ENCODE measurements around the gene LHFPL5. TPM values are rescaled to one million over a fixed set of nuclear protein-coding genes. Genes with fewer than 3 reads are reported as not detected.

The LHFPL5 gene
- total and polyA plus RNA-seq, 2 of the 13 experiments (the other 11 are each of a cell fraction or from before 2014, with no cell fraction given) = 0.03 TPM; not detected in 1

DNA sequence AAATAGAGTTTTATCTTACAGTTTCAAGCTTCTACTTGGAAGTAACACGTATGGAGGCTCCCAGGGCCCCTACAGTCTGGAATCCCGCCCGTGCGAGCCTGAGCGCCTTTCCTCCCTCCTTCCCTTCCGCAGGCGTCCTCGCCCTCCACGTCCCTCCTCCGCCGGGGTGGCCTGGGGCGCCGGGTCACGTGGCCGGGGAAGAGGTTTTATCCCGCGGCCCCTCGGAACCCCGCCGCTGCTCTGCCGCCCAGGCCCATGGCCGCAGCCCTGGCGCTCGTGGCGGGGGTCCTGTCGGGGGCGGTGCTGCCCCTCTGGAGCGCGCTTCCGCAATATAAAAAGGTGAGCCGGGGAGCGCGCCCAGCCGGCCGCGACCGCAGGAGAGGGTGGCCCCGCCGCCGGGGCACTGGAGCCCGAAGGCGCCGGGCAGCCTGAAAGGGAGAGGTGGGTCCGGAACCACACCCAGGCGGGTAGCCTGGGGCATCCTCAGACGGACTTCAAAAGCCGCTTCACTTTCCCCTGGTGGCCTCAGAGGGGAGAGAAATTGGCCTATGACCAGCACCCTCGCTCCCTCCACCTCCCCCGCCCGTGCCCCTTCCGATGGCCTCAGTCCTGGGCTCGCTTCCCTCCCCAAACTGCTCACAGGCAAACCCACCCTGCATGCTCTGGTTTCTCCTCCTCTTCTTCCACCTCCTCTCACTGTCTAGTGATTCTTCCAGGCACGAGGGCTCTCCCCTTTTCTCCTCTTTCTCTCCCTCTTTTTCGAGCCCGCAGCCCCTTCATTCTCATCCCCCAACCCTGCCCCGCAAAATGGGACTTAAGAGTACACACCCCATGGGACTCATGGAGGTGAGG lies 28.6 kb upstream of the LHFPL5 start, which contains the start of gene CLPSL2 (continued):
- TF ChIP-seq, protein P1, sequence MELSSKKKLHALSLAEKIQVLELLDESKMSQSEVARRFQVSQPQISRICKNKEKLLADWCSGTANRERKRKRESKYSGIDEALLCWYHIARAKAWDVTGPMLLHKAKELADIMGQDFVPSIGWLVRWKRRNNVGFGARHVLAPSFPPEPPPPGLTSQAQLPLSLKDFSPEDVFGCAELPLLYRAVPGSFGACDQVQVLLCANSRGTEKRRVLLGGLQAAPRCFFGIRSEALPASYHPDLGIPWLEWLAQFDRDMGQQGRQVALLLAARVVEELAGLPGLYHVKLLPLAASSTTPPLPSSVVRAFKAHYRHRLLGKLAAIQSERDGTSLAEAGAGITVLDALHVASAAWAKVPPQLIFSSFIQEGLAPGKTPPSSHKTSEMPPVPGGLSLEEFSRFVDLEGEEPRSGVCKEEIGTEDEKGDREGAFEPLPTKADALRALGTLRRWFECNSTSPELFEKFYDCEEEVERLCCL (CRISPR knock-in tag; IDR thresholded peaks at IDR 0.05; ENCODE audit: borderline replicate concordance) = no peak
- TF ChIP-seq SNAPC2 (CRISPR knock-in tag; IDR thresholded peaks at IDR 0.05) = no peak
- TF ChIP-seq, protein P2, sequence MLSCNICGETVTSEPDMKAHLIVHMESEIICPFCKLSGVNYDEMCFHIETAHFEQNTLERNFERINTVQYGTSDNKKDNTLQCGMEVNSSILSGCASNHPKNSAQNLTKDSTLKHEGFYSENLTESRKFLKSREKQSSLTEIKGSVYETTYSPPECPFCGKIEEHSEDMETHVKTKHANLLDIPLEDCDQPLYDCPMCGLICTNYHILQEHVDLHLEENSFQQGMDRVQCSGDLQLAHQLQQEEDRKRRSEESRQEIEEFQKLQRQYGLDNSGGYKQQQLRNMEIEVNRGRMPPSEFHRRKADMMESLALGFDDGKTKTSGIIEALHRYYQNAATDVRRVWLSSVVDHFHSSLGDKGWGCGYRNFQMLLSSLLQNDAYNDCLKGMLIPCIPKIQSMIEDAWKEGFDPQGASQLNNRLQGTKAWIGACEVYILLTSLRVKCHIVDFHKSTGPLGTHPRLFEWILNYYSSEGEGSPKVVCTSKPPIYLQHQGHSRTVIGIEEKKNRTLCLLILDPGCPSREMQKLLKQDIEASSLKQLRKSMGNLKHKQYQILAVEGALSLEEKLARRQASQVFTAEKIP (CRISPR knock-in tag; IDR thresholded peaks at IDR 0.05; ENCODE audit: borderline replicate concordance) = no peak
- no peak for TF ChIP-seq ETV5 (CRISPR knock-in tag; IDR thresholded peaks at IDR 0.05; ENCODE audit: borderline replicate concordance)
- no peak for TF ChIP-seq KAT7 (CRISPR knock-in tag; IDR thresholded peaks at IDR 0.05; ENCODE audit: borderline replicate concordance)
- TF ChIP-seq, protein P3, sequence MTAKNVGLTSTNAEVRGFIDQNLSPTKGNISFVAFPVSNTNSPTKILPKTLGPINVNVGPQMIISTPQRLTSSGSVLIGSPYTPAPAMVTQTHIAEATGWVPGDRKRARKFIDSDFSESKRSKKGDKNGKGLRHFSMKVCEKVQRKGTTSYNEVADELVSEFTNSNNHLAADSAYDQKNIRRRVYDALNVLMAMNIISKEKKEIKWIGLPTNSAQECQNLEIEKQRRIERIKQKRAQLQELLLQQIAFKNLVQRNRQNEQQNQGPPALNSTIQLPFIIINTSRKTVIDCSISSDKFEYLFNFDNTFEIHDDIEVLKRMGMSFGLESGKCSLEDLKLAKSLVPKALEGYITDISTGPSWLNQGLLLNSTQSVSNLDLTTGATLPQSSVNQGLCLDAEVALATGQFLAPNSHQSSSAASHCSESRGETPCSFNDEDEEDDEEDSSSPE (CRISPR knock-in tag; IDR thresholded peaks at IDR 0.05) = 0 out of 2 replicates have a peak, but pooled peaks have one; percentile 36
- no peak for TF ChIP-seq TEAD3 (CRISPR knock-in tag; optimal IDR thresholded peaks at IDR 0.05; ENCODE audit: borderline replicate concordance)
- TF ChIP-seq, protein P4, sequence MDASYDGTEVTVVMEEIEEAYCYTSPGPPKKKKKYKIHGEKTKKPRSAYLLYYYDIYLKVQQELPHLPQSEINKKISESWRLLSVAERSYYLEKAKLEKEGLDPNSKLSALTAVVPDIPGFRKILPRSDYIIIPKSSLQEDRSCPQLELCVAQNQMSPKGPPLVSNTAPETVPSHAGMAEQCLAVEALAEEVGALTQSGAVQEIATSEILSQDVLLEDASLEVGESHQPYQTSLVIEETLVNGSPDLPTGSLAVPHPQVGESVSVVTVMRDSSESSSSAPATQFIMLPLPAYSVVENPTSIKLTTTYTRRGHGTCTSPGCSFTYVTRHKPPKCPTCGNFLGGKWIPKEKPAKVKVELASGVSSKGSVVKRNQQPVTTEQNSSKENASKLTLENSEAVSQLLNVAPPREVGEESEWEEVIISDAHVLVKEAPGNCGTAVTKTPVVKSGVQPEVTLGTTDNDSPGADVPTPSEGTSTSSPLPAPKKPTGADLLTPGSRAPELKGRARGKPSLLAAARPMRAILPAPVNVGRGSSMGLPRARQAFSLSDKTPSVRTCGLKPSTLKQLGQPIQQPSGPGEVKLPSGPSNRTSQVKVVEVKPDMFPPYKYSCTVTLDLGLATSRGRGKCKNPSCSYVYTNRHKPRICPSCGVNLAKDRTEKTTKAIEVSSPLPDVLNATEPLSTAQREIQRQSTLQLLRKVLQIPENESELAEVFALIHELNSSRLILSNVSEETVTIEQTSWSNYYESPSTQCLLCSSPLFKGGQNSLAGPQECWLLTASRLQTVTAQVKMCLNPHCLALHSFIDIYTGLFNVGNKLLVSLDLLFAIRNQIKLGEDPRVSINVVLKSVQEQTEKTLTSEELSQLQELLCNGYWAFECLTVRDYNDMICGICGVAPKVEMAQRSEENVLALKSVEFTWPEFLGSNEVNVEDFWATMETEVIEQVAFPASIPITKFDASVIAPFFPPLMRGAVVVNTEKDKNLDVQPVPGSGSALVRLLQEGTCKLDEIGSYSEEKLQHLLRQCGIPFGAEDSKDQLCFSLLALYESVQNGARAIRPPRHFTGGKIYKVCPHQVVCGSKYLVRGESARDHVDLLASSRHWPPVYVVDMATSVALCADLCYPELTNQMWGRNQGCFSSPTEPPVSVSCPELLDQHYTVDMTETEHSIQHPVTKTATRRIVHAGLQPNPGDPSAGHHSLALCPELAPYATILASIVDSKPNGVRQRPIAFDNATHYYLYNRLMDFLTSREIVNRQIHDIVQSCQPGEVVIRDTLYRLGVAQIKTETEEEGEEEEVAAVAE (CRISPR knock-in tag; IDR thresholded peaks at IDR 0.05; ENCODE audit: borderline replicate concordance) = no peak
- TF ChIP-seq, protein P5, sequence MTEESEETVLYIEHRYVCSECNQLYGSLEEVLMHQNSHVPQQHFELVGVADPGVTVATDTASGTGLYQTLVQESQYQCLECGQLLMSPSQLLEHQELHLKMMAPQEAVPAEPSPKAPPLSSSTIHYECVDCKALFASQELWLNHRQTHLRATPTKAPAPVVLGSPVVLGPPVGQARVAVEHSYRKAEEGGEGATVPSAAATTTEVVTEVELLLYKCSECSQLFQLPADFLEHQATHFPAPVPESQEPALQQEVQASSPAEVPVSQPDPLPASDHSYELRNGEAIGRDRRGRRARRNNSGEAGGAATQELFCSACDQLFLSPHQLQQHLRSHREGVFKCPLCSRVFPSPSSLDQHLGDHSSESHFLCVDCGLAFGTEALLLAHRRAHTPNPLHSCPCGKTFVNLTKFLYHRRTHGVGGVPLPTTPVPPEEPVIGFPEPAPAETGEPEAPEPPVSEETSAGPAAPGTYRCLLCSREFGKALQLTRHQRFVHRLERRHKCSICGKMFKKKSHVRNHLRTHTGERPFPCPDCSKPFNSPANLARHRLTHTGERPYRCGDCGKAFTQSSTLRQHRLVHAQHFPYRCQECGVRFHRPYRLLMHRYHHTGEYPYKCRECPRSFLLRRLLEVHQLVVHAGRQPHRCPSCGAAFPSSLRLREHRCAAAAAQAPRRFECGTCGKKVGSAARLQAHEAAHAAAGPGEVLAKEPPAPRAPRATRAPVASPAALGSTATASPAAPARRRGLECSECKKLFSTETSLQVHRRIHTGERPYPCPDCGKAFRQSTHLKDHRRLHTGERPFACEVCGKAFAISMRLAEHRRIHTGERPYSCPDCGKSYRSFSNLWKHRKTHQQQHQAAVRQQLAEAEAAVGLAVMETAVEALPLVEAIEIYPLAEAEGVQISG (CRISPR knock-in tag; IDR thresholded peaks at IDR 0.05) = no peak
- TF ChIP-seq ZNF564 (CRISPR knock-in tag; IDR thresholded peaks at IDR 0.05) = no peak
- no peak for TF ChIP-seq ATF1 (CRISPR knock-in tag; IDR thresholded peaks at IDR 0.05)
- TF ChIP-seq, protein P6, sequence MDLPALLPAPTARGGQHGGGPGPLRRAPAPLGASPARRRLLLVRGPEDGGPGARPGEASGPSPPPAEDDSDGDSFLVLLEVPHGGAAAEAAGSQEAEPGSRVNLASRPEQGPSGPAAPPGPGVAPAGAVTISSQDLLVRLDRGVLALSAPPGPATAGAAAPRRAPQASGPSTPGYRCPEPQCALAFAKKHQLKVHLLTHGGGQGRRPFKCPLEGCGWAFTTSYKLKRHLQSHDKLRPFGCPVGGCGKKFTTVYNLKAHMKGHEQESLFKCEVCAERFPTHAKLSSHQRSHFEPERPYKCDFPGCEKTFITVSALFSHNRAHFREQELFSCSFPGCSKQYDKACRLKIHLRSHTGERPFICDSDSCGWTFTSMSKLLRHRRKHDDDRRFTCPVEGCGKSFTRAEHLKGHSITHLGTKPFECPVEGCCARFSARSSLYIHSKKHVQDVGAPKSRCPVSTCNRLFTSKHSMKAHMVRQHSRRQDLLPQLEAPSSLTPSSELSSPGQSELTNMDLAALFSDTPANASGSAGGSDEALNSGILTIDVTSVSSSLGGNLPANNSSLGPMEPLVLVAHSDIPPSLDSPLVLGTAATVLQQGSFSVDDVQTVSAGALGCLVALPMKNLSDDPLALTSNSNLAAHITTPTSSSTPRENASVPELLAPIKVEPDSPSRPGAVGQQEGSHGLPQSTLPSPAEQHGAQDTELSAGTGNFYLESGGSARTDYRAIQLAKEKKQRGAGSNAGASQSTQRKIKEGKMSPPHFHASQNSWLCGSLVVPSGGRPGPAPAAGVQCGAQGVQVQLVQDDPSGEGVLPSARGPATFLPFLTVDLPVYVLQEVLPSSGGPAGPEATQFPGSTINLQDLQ (CRISPR knock-in tag; IDR thresholded peaks at IDR 0.05) = peak; percentile 51; the same call in 1 of the 2 replicates
- TF ChIP-seq PHF21A (CRISPR knock-in tag; IDR thresholded peaks at IDR 0.05) = peak; percentile 41; the same call in 1 of the 2 replicates
